Measurements from ENCODE around the gene UBR4. TPM values are rescaled to one million over a fixed set of nuclear protein-coding genes. Genes with fewer than 3 reads are reported as not detected.

Gene UBR4
- total RNA-seq, 2 experiments from 2014 or later = 98.6 to 101 TPM

DNA sequence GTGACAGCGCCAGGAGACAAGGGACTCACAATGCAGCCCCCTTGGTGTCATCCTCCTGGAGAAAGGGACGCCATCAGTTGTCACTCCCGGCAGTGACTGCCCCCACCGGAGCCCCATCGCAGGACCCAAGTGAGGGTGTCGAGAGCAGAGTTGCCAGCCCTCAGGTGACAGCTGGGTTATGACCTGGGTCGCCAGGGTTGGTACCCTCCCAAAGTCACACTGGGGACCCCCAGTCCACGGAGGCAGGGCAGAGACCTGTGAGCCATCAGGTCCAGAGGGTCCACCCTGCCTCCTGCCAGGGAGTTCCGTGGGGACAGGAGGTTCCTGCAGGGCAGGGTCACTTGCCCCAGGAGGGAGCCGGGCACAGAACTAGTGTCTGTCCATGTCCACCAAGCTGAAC is 175.3 kb downstream of the UBR4 start:
- Mint-ChIP-seq H3K4me3 (no peak overlapping the region), H3K27me3 (peaks cover 9% of the 10 kb centered on the region), H3K9me3 (no peaks in the 10 kb centered on the region), H3K36me3 (ENCODE audit: low read depth) (no peaks in the 10 kb centered on the region), H3K27ac (no peak overlapping the region), H3K4me1 (no peaks in the 10 kb centered on the region)
- ChIA-PET CTCF (no interaction called here), POLR2A (no interaction called here)
- no peak for DNase-seq

DNA sequence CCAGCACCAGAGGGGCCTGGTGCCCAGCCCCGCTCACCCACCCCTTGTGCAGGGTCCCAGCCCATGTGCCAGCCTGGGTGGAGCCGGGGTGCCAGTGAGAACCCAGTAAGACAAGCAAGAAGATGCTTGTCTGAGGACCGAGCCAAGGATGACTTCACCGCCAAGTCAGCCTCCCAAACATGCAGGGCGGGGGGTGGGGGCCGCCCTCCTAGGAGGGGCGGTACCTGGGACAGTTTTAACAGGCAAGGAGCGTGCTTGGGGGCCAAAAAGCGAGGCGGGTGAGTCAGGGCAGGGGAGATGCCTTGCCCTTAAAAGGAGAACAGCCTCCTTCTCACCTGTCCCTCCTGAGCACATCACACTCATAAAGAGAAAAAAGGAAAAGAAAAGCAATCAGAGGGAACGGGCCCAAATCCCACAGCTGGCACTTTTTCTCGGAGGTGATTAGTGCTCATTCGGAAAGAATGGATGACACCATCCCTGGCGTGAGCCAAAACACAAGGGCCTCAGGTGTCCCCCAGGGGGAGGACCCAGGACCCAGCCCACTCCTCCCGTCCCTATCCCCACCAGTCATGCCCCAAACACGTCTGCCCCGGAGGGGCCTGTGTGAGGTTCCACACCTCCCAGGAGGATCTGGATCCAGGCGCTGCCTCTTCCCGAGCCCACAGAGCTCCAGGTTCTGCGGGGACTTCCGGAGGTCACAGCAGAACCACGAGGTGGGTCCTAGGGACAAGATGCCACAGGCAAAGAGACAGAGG is 176.0 kb downstream of the UBR4 start:
- H3K36me3 Mint-ChIP-seq (ENCODE audit: low read depth) = no peaks in the 10 kb centered on the region
- peaks cover 6% of the 10 kb centered on the region for H3K27me3 Mint-ChIP-seq
- no peaks in the 10 kb centered on the region for H3K4me1 Mint-ChIP-seq
- ChIA-PET CTCF (no interaction called here), POLR2A (no interaction called here)
- no peak for DNase-seq
- no peak overlapping the region for H3K4me3 Mint-ChIP-seq
- no peak overlapping the region for H3K27ac Mint-ChIP-seq
- H3K9me3 Mint-ChIP-seq = no peaks in the 10 kb centered on the region

DNA sequence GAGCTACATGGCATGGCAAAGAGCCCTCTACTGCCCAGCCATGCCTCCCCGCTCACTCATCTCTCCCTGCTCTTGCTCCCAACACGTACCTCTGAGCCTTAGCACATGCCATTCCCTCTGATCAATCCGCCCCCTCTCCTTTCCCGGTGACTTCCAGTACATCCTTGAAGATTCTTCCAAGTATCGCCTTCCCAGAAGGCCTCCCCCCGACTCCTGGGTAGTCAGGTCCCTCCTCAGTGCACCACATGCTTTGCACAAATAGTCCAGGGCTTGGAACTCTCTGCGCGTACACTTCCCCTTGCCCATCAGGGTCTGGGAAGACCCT is 176.6 kb downstream of the UBR4 start:
- Mint-ChIP-seq H3K9me3 (no peaks in the 10 kb centered on the region), H3K4me3 (no peak overlapping the region), H3K4me1 (no peaks in the 10 kb centered on the region), H3K36me3 (ENCODE audit: low read depth) (no peaks in the 10 kb centered on the region), H3K27me3 (peaks cover 4% of the 10 kb centered on the region), H3K27ac (no peak overlapping the region)
- ChIA-PET POLR2A (no interaction called here), CTCF (no interaction called here)
- no peak for DNase-seq

DNA sequence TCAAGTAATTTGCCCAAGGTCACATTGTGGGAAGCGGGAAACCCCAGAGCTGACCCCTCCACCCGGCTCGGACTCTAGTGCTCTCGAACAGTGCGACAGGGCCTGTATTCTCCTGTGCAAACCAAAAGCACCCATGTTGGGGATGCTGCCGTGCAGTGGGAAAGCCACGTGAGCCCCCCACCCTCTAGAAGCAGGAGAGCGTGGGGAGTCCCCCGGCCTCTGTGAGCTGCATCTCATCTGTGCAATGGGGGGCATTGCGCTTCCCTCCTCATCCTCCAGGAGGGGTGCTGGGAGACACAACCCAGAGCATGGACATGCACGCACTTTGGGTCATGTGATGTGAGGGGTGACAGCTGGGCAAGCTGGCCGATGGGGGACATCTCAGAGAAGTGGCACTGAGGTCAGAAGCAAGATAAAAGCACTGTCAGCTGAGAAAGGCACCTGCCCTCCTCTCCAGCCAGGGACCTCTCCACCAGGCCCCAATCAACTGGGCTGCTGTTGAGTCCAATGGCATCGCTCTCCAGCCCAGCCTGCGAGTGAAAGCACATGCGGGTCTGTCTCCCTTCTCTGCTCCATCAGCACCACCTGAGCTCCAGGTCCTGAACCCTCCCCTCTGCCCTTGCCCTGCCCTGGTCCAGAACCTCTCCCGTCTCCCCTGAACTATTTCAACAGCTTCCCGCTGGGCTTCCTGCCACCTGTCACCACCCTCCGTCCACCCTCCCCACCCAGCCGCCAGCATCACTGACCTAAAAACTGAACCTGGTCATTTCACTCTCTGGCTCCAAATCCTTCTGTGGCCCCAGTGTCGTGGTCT is 177.2 kb downstream of the UBR4 start:
- CTCF ChIA-PET = no interaction called here
- Mint-ChIP-seq H3K27ac (no peak overlapping the region), H3K9me3 (no peaks in the 10 kb centered on the region), H3K27me3 (peaks cover 5% of the 10 kb centered on the region), H3K36me3 (ENCODE audit: low read depth) (no peaks in the 10 kb centered on the region), H3K4me3 (no peak overlapping the region), H3K4me1 (no peaks in the 10 kb centered on the region)
- POLR2A ChIA-PET = interaction anchor here (1.4 kb wide), 1 partner anchor 22 kb away, joined by 3 read pairs; no protein-coding TSS in a partner anchor
- no peak for DNase-seq

DNA sequence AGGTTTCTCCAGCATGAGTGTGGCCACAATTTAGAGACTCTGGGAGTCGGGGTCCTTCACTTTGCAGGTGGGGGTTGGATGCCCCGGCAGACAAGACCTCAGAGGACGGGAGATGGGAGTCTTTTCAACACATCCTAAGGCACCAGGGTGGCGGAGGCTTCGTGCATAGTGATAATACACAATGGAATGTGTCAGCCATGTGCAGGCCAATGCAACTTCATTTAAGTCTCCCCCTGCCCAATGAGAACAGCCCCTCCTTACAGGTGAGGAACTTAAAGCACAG is 177.7 kb downstream of the UBR4 start:
- H3K36me3 Mint-ChIP-seq (ENCODE audit: low read depth) = no peaks in the 10 kb centered on the region
- no peaks in the 10 kb centered on the region for H3K4me1 Mint-ChIP-seq
- H3K9me3 Mint-ChIP-seq = no peaks in the 10 kb centered on the region
- CTCF ChIA-PET = no interaction called here
- H3K27ac Mint-ChIP-seq = no peak overlapping the region
- POLR2A ChIA-PET = interaction anchor here (1.4 kb wide), 1 partner anchor 21 kb away, joined by 3 read pairs; no protein-coding TSS in a partner anchor
- H3K4me3 Mint-ChIP-seq = no peak overlapping the region
- peaks cover 8% of the 10 kb centered on the region for H3K27me3 Mint-ChIP-seq
- DNase-seq = no peak

DNA sequence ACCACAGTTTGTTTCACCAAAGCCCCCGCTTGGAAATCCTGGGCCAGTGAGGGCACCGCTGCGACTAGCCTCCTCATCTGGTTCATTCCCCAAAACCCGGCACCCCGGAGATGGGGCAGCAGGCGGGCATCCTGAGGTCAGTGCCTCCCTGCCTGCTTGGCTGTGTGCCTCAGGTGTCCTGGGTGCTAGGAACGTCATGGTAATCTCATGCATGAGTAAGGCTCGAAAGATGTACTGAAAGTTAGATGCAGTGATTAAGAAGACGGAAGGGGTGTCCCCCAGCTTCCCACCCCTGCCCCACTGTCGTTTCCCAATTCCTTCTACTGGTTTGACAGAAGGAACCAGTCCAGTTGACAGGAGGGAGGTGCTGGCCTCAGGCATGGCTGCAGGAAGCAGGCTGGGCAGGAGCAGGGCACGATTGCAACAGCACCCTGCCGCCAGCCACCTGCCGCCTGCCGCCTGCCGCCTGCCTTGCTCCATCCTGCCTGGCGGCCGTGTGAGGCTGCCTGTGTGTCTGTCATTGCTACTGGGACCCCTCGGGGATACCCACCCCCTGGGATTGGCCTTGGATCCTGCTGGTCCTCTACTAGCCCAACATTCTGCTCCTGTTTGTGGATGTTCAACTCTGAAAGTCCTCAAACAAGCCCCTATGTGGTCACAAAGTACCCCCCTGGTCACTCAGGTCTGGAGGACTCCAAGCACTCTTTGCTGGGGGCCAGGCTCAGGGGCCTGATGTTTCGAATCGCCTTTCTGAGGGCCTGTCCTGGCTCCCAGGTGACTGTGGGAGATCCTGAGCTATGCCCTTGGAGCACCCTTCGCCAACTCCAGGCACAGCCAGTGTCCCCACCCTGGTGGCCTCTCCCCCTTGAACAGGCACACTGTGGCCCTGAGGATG is 180.6 kb downstream of the UBR4 start:
- ChIA-PET POLR2A (no interaction called here), CTCF (no interaction called here)
- DNase-seq = no peak
- Mint-ChIP-seq H3K9me3 (no peaks in the 10 kb centered on the region), H3K36me3 (ENCODE audit: low read depth) (no peaks in the 10 kb centered on the region), H3K27me3 (peaks cover 20% of the 10 kb centered on the region), H3K4me1 (no peaks in the 10 kb centered on the region), H3K27ac (no peak overlapping the region), H3K4me3 (no peak overlapping the region)

DNA sequence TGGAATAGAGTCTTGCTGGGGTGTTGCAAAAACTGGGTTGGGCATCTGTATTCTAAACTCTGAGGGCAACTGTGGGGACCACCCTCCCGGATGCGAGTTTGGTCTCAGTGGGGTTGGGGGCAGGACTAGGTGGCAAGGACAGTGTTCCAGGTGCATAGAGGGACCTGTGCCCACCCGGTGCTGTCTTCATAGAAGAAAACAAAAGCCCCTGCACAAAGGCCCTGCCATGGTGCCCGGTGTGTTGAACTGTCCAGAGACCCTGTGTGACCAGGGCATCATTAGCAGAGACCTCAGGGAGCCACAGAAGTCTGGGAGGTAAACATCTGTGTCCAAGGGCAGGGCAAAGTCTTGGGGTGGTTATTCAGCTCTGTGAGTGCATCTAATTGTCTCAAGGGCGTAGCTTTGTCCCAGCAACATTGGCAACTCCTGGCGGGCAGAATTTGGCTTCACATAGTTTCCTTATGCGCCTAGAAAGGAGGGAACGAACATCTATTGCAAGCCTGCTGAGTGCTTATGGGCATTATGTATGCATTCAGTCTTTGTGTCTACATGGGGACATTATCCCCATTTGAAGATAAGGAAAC is 181.4 kb downstream of the UBR4 start:
- Mint-ChIP-seq H3K9me3 (no peaks in the 10 kb centered on the region), H3K27ac (no peak overlapping the region), H3K4me3 (no peak overlapping the region), H3K4me1 (no peaks in the 10 kb centered on the region), H3K36me3 (ENCODE audit: low read depth) (no peaks in the 10 kb centered on the region), H3K27me3 (peaks cover 20% of the 10 kb centered on the region)
- CTCF ChIA-PET = no interaction called here
- POLR2A ChIA-PET = no interaction called here
- DNase-seq = no peak

DNA sequence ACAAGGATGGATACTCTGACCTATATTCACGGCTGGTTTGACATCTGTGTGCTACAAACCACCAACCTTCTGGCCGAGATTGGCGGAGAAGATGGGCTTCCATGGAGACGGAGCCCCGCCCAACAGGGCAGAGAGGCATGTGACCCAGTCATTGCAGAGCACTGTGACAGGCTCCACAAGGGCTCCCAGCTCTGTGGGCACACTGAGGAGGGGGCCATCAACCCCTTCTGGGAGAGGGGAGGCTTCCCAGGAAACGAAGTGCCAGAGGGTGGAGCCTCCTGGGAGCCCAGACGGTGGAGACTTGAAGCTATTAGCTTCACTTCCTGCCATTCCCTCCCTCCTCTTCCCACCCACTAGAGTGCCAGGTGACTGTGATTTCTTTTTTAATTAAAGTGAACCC is 182.0 kb downstream of the UBR4 start:
- Mint-ChIP-seq H3K9me3 (no peaks in the 10 kb centered on the region), H3K4me1 (no peaks in the 10 kb centered on the region), H3K27me3 (peaks cover 20% of the 10 kb centered on the region), H3K4me3 (no peak overlapping the region), H3K36me3 (ENCODE audit: low read depth) (no peaks in the 10 kb centered on the region), H3K27ac (no peak overlapping the region)
- ChIA-PET POLR2A (no interaction called here), CTCF (no interaction called here)
- DNase-seq = no peak

Other genes with a start within 250 kb of the UBR4 start
- gene EMC1, start 41.3 kb upstream of the UBR4 start, total RNA-seq = 10 to 100 TPM; 25.3 to 29.1 TPM
- 10 to 100 TPM; 21.1 to 23.0 TPM for gene MRTO4, start 41.5 kb upstream of the UBR4 start, total RNA-seq
- under 1 TPM; 0.20 to 0.48 TPM for gene AKR7A3, start 78.5 kb upstream of the UBR4 start, total RNA-seq
- 10 to 100 TPM; 43.0 to 43.9 TPM for gene AKR7A2, start 101.9 kb upstream of the UBR4 start, total RNA-seq
- 1 to 10 TPM; 6.7 to 6.8 TPM for gene SLC66A1, start 102.1 kb upstream of the UBR4 start, total RNA-seq